ENCODE results near the gene THSD8.

THSD8 gene

GRCh38 chr19:12774588-12775555 lies 27.0 kb upstream of the THSD8 start, which contains the start of gene HOOK2 (continued):
- no peak for TF ChIP-seq PBX3 (CRISPR knock-in tag; IDR thresholded peaks at IDR 0.05)
- no peak for TF ChIP-seq ZNF768 (tag by site-specific recombination; IDR thresholded peaks at IDR 0.05)
- no peak for TF ChIP-seq IKZF3 (tag by site-specific recombination; IDR thresholded peaks at IDR 0.05)
- peak; percentile 45; the same call in 1 of the 2 replicates for TF ChIP-seq SCRT1 (tag by site-specific recombination; IDR thresholded peaks at IDR 0.05; ENCODE audit: borderline replicate concordance)
- 0 out of 2 replicates have a peak, but pooled peaks have one; percentile 21 for TF ChIP-seq ZSCAN5A (tag by site-specific recombination; IDR thresholded peaks at IDR 0.05)
- TF ChIP-seq EGR2 (tag by site-specific recombination; IDR thresholded peaks at IDR 0.05; ENCODE audit: low read depth): no peak
- no peak for TF ChIP-seq ZNF324 (tag by site-specific recombination; IDR thresholded peaks at IDR 0.05)

GRCh38 chr19:12777217-12778016 lies 24.5 kb upstream of the THSD8 start:
- CTCF ChIA-PET: interaction anchor here (0.6 to 11.4 kb wide), 22 partner anchors 10 to 1674 kb away, joined by 3 to 234 read pairs (median 4); partner anchors contain the start of genes GET3, JUNB, PRDX2 and THSD8
- peaks cover 4% of the 10 kb centered on the region; the same call in 1 of the 2 replicates for H3K4me1 ChIP-seq (ENCODE audit: control insufficient read depth, insufficient read depth, low read length)
- H3K9me3 ChIP-seq (ENCODE audit: control insufficient read depth, insufficient read depth, low read depth, low read length): no peaks in the 10 kb centered on the region
- no peak overlapping the region for H3K27ac ChIP-seq (ENCODE audit: extremely low read depth, low read depth, low read length)
- POLR2A ChIA-PET: interaction anchor here (0.8 to 3.3 kb wide), 5 partner anchors 12 to 22 kb away, joined by 3 to 42 read pairs (median 4); partner anchors contain the start of gene JUNB
- H3K36me3 ChIP-seq (ENCODE audit: control insufficient read depth in 2 of 2, insufficient read depth in 1 of 2, low read length in 2 of 2): no peaks in the 10 kb centered on the region
- H3K4me3 ChIP-seq (ENCODE audit: low read depth, low read length): peak overlapping the region; percentile 39
- TF ChIP-seq ZNF785 (tag by site-specific recombination; IDR thresholded peaks at IDR 0.05) (no peak), ZNF76 (tag by site-specific recombination; IDR thresholded peaks at IDR 0.05; ENCODE audit: borderline replicate concordance, low read depth) (peak; percentile 25; the same call in 1 of the 2 replicates), ZNF600 (tag by site-specific recombination; IDR thresholded peaks at IDR 0.05) (no peak), PRDM10 (tag by site-specific recombination; IDR thresholded peaks at IDR 0.05) (peak; percentile 99), ZIC2 (tag by site-specific recombination; IDR thresholded peaks at IDR 0.05) (peak; percentile 38; the same call in 1 of the 2 replicates), ZNF280D (tag by site-specific recombination; IDR thresholded peaks at IDR 0.05) (no peak), ZNF184 (tag by site-specific recombination; IDR thresholded peaks at IDR 0.05) (peak; percentile 61; the same call in 1 of the 2 replicates), ZBTB6 (tag by site-specific recombination; IDR thresholded peaks at IDR 0.05) (peak; percentile 17; the same call in 1 of the 2 replicates), ZNF792 (tag by site-specific recombination; IDR thresholded peaks at IDR 0.05) (peak; percentile 99), CTCF (tag by site-specific recombination; IDR thresholded peaks at IDR 0.05) (peak; percentile 81), ZFHX2 (tag by site-specific recombination; conservative IDR thresholded peaks at IDR 0.05) (no peak), ZNF510 (tag by site-specific recombination; IDR thresholded peaks at IDR 0.05; ENCODE audit: insufficient replicate concordance) (no peak)
